DND-41 (cell line): ENCODE measurements around the gene MTARC2.

Experiments used
- CTCF ChIP-seq: IDR thresholded peaks from 2 replicates; pipeline ENCODE4 v1.5.1; 2012; ENCODE audit warnings: borderline replicate concordance, low read length, moderate library complexity, mild to moderate bottlenecking; ENCODE audit not compliant: poor library complexity, severe bottlenecking; ENCODE audit errors: extremely low read depth
- EZH2 ChIP-seq: IDR thresholded peaks from 3 replicates; pipeline ENCODE4 v1.6.1; 2012; ENCODE audit warnings: borderline replicate concordance, low read depth, mild to moderate bottlenecking, moderate library complexity, low read length, inconsistent platforms; ENCODE audit not compliant: severe bottlenecking

- no peak for TF ChIP-seq CTCF
- no peak for TF ChIP-seq EZH2
Measured at GRCh38 chr1:220741349-220741748, 6.8 kb upstream of the MTARC2 start.
